Raji (cell line): ENCODE measurements around the gene LSM2.

Experiments used
- POLR2A ChIP-seq: IDR thresholded peaks from 2 replicates; pipeline ENCODE4 v1.6.1; 2011; ENCODE audit warnings: low read depth, low read length, control low read depth; ENCODE audit not compliant: insufficient read depth

The LSM2 gene

DNA sequence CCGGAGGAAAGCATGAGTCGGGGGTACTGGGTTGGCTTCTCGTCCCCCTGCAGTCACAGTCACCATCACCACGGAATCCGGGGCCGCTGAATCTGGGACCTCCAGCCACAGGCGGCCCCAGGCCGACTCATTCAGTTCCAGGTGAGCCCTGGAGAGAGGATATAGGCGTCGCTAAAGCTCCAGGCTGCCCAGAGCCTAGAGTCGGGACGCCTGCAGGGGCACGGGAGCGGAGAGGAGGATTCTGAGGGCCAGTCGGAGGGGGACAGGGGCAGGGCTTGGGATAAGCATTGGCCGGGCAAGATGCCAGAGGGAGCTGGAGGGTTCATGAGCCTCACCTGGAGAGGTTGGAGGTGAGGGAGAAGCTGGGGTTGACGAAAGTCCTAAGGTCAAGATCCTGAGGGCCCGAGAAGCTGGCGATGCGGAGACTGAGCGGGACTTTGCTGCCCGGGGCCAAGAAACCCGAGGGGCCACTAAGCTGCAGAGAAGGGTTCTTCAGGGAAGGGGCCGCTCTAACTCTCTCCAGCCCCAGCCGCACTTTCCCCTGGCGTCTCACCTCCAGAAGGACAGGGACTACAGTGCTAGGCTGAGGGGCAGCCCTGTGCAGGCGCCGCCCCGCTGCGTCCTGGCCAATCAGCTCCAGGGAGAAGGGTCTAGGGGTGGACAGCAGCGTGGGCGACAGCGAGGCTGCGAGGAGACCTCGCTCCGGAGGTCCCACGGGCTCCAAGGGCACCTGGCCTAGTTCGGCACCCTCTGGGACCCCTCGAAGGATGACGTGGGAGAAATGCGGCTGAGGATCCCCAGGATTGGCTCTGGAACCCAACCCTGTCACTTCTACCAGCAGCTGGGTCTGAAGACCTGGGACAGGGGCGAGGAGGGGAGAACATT lies 40.6 kb downstream of the LSM2 start:
- TF ChIP-seq POLR2A = no peak

DNA sequence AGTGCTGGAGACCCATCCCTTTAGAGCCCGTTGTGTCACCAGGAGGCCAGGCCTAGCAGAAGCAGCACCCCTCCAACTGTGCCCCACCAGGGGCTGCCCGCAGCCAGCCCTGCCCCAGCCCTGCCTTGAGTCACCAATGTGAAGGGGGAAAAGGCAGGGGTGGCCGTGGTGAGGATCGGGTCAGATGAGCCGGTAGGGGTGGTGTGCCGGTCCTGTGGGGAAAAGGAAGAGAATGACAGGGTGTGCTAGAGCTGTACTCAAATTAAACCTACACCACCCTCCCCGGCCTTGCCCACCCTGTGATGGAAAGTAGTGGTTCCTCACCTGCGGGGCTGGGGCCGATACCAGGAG lies 41.2 kb downstream of the LSM2 start:
- TF ChIP-seq POLR2A = no peak

GRCh38 chr6:31764198-31764597 lies 42.6 kb downstream of the LSM2 start:
- no peak for TF ChIP-seq POLR2A

DNA sequence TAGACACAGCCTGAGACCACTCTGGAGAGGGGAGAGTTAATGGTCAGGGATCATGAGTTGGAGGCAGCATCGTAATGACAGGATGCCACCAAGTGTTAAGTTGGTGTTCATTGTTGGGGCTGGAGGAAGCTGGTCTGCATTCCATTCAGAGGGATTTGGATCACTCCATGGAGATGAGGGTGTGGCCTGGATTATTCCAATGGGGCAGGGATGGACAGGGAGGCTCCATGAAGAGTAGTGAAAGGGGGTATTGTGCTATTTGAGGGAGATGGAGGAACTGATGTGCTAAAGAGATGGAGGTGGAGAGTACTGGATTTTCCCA lies 43.2 kb downstream of the LSM2 start:
- no peak for TF ChIP-seq POLR2A

GRCh38 chr6:31762878-31763618 lies 43.7 kb downstream of the LSM2 start:
- no peak for TF ChIP-seq POLR2A

DNA sequence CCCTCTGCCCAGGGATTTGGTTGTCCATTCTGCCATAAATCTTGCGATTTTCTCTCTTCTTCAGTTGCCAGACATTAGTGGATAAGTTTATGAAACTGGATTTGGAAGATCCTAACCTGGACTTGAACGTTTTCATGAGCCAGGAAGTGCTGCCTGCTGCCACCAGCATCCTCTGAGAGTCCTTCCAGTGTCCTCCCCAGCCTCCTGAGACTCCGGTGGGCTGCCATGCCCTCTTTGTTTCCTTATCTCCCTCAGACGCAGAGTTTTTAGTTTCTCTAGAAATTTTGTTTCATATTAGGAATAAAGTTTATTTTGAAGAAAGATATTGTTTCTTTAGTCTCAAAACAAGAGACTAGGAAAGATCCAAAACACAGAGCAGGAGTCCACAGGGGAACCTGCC lies 44.4 kb downstream of the LSM2 start, which contains the start of gene SAPCD1:
Gene SAPCD1, plus strand, starts transcription at position 301 of the 400 bp plus-strand sequence. CDS start 399 bp downstream, outside the sequence.
- TF ChIP-seq POLR2A = no peak

DNA sequence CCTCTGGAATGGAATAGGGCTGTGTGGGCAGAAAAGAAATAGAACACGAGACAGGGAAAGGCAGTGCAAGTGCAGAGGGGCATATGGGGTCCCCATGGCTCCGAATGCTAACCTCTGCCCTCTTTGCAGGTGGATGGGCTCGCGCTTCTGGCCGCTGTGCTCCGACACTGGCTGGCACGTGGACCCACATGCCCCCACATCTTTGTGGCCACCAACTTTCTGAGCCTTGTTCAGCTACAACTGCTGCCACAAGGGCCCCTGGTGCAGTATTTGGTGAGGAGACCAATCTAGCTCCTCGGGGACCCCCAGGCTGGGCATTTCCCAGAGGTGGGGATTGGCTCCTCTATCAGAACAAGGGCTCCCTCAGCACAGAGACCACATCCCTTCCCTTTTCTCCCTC lies 45.4 kb downstream of the LSM2 start:
- no peak for TF ChIP-seq POLR2A

DNA sequence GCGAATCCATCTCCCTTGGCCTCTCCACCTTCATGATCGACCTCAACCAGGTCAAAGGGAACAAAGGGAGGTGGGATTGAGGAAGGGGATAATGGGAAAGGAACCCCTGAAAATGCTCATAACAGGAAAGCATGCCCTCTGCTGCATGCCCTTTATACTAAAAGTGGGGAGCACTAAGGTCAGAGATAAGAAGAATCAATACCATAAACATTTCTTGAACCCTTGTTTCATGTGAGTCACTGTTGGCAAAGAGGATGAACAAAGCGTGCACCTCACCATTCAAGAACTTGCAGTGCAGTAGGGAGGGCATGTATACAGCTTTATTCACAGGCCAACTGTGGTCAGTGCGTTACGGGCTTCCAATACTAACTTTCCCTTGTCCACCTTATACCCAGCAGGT lies 46.0 kb downstream of the LSM2 start:
- TF ChIP-seq POLR2A = no peak

- no peak for TF ChIP-seq POLR2A
Observed at GRCh38 chr6:31758281-31758680, 48.5 kb downstream of the LSM2 start.

DNA sequence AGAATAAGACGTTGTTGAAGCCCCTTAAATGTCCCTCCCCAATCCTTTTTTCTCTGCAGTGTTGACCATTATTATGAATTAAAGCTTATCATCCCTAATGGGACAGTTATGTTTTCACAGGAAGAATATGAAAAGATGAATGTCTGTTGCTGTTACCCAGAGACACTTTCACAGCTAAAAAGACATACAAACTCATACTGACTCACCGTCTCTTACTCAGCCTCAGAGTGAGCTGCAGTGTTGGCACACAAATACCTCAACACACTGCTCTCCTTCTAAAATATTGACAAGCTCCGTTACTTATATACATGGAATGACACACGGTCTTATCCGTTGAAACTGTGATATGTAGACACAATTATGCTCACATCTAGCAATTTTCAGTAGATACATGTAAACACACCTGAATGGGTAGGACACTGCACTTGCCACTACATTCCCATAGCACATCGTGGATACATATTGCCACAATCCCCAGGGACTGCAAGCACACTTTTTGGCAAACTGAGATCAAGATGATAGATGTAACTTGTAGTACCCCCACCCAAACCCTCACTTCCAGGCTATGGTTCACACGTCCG lies 53.9 kb downstream of the LSM2 start:
- TF ChIP-seq POLR2A = no peak

DNA sequence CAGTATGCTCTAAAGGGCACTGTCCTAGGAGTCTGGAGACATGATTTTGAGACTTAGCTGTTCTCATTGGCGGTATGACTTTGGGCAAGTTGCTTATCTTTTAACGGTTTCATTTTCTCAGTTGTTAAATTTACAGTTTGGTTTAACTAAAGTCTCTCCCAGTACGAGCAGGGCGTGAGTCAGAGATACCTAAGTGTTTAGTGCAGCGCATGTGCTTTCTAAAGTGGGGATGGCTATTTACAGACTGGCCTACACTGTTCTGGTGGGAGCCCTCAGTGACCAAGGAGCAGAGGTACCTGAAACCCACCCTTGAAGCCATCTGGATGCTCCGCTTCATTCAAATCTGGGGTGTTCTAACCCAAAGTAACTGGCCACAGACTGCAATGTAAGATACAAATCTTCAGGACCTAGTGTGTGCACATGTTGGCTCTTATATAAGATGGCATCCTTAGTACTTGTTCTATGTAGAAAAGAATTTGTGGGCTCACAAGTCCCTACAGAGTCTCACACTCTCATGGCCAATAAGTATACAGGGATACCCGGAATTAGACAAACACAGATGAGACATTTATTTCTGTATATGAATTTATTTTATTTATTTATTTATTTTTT lies 56.2 kb downstream of the LSM2 start:
- TF ChIP-seq POLR2A = no peak

GRCh38 chr6:31749301-31750036 lies 57.3 kb downstream of the LSM2 start:
- no peak for TF ChIP-seq POLR2A
